ENCODE measurements around the gene SLC41A2. TPM values are rescaled to one million over a fixed set of nuclear protein-coding genes. Genes with fewer than 3 reads are reported as not detected.
A peak's percentile ranks its signal among the peaks of the same experiment; 100 is the strongest.

Gene SLC41A2
- total RNA-seq, 6 experiments from 2014 or later: 64.1 to 115 (median 99.2) TPM

DNA sequence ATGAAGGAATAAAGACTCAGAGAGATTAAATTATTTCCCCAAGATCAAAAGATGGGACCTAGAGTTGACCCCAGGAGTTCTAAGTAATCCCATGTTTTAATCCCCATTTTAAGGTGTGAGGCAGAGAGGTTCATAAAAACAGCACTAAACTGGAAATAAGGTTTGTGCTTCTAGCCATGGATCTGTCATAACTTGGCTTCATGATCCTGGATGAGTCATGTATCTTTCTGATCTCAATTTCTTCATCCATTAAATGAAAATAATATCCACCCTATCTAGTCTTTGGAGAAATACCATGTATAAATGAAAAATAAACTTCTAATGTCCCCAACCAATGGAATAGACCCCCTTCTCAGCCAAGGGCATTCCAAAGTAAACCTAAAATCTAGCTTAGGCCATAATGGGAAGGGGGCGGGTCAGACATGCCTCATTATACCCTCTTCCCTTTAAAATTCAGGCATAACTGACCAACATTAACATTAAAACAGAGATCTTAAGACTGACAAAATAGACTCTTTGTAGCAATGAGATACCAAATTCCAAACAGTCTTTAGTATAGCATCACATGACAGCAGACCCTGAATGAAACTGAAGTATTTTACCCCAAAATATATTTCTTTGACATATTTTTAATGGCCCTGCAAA lies 47.8 kb downstream of the SLC41A2 start:
- no peak for TF ChIP-seq POLR2A (IDR thresholded peaks at IDR 0.05)
- H3K4me3 ChIP-seq: no peak overlapping the region
- no peak overlapping the region for H3K27ac ChIP-seq
- ATAC-seq: peak in 1 of 4 donors; percentile 62
- no peaks in the 10 kb centered on the region for H3K27me3 ChIP-seq
- no peak for DNase-seq
- 100% methylated on average over 1 of the region's 1 CpG for WGBS (ENCODE audit: insufficient coverage, low coverage, low lambda C conversion rate, missing lambda C conversion rate)
- intact Hi-C loops (cut with DNase I): no loop called here
- H3K36me3 ChIP-seq: peaks cover 0 to 4% (median 0%) of the 10 kb centered on the region in 4 donors
- no peaks in the 10 kb centered on the region for H3K9me3 ChIP-seq
- H3K4me1 ChIP-seq: no peaks in the 10 kb centered on the region

DNA sequence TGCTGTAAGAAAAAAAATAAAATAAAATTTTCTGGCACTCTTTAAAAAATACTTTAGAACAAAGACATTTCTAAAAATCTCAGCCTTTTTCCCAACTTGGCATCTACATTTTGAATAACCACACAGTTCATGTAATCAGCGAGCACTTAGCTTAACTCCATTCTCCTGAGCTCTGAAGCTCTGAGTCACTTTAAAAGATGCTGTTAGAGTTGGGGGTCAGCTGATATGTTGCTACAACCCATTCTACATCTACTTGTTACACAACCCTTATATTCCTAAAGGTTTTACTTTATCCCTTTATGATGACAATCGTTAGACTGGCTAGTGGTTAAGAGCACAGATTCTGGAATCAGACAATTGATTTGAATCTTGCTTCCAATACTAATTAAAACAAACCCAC lies 48.3 kb downstream of the SLC41A2 start:
- no peak overlapping the region for H3K4me3 ChIP-seq
- DNase-seq (no peak), ATAC-seq (no peak)
- TF ChIP-seq, protein P1, sequence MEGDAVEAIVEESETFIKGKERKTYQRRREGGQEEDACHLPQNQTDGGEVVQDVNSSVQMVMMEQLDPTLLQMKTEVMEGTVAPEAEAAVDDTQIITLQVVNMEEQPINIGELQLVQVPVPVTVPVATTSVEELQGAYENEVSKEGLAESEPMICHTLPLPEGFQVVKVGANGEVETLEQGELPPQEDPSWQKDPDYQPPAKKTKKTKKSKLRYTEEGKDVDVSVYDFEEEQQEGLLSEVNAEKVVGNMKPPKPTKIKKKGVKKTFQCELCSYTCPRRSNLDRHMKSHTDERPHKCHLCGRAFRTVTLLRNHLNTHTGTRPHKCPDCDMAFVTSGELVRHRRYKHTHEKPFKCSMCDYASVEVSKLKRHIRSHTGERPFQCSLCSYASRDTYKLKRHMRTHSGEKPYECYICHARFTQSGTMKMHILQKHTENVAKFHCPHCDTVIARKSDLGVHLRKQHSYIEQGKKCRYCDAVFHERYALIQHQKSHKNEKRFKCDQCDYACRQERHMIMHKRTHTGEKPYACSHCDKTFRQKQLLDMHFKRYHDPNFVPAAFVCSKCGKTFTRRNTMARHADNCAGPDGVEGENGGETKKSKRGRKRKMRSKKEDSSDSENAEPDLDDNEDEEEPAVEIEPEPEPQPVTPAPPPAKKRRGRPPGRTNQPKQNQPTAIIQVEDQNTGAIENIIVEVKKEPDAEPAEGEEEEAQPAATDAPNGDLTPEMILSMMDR (IDR thresholded peaks at IDR 0.05): no peak
- no peak for TF ChIP-seq POLR2A (IDR thresholded peaks at IDR 0.05)
- no peaks in the 10 kb centered on the region for H3K4me1 ChIP-seq
- 91% methylated on average over 2 of the region's 2 CpGs for WGBS (ENCODE audit: insufficient coverage, low coverage, low lambda C conversion rate, missing lambda C conversion rate)
- H3K36me3 ChIP-seq: peaks cover 0 to 4% (median 0%) of the 10 kb centered on the region in 4 donors
- H3K27me3 ChIP-seq: no peaks in the 10 kb centered on the region
- no peaks in the 10 kb centered on the region for H3K9me3 ChIP-seq
- intact Hi-C loops (cut with DNase I): no loop called here
- H3K27ac ChIP-seq: no peak overlapping the region

Other genes starting within 250 kb of the SLC41A2 start
- gene NOPCHAP1, start 28.0 kb upstream of the SLC41A2 start, total RNA-seq: 1 to 10 TPM; 2.1 to 7.7 (median 6.1) TPM
- gene ALDH1L2, start 126.2 kb upstream of the SLC41A2 start, total RNA-seq: under 1 TPM; 0.15 to 0.90 (median 0.28) TPM
- gene WASHC4, start 149.4 kb upstream of the SLC41A2 start, total RNA-seq: 10 to 100 TPM; 24.4 to 51.4 (median 36.2) TPM